SK-N-SH (cell line): ENCODE measurements around the gene HOTAIR. TPM values are rescaled to one million over a fixed set of nuclear protein-coding genes. Genes with fewer than 3 reads are reported as not detected.

Source experiments
- CTCF ChIA-PET: fragments of 300-600, 350-600 bp; formaldehyde crosslinking; extraction: SDS; loops from one replicate; lab custom pipeline; 2021; lab: Yijun Ruan, JAX
- POLR2A ChIA-PET: fragments of 350-600 bp; sonication (Branson Sonifier 250); formaldehyde crosslinking; extraction: SDS; loops from one replicate; lab custom pipeline; 2020; ENCODE audit warnings: antibody characterized with exemption, inconsistent platforms; lab: Yijun Ruan, JAX
- DNase-seq: peaks from one replicate; pipeline ENCODE4 v3.0.0; 2012
- H2AFZ ChIP-seq: fragments of 200-600 bp; sonication (generic); 2 replicates; pipeline ENCODE4 v1.8.1; 2016; ENCODE audit warnings: antibody characterized with exemption, mild to moderate bottlenecking, low read depth
- H3F3A ChIP-seq: fragments of 200-600 bp; sonication (generic); replicated peaks from 2 replicates; pipeline ENCODE3; 2016; ENCODE audit warnings: antibody characterized with exemption, mild to moderate bottlenecking; ENCODE audit not compliant: insufficient read depth
- H3K27ac ChIP-seq, 2 experiments: fragments of 200-500 bp in 1 of 2; fragments of 200-600 bp in 1 of 2; sonication (Bioruptor generic) in 1 of 2; sonication (generic), shearing (Covaris generic) in 1 of 2; 2 replicates each; pipeline versions ENCODE4 v1.5.1 to v1.6.1; 2014 to 2016; ENCODE audit warnings: low read depth in 2 of 2, inconsistent platforms in 1 of 2, low read length in 1 of 2, mild to moderate bottlenecking in 1 of 2, mixed read lengths in 1 of 2
- H3K27me3 ChIP-seq: fragments of 200-600 bp; sonication (generic), shearing (Covaris generic); 2 replicates; pipeline ENCODE4 v1.6.1; 2016; ENCODE audit warnings: mixed run types; ENCODE audit not compliant: insufficient read depth
- H3K36me3 ChIP-seq, 2 experiments: fragments of 200-500 bp in 1 of 2; fragments of 200-600 bp in 1 of 2; sonication (Bioruptor generic) in 1 of 2; sonication (generic) in 1 of 2; replicated peaks in 1 of 2; 2 replicates each; pipeline versions ENCODE3 to v1.5.1; 2014 to 2016; ENCODE audit warnings: low read length in 1 of 2, mild to moderate bottlenecking in 1 of 2; ENCODE audit not compliant: insufficient read depth in 2 of 2, control insufficient read depth in 1 of 2
- H3K4me1 ChIP-seq, 2 experiments: fragments of 200-500 bp in 1 of 2; fragments of 200-600 bp in 1 of 2; sonication (Bioruptor generic) in 1 of 2; sonication (generic), shearing (Covaris generic) in 1 of 2; 2 replicates each; pipeline versions ENCODE4 v1.5.1 to v1.6.1; 2014 to 2016; ENCODE audit warnings: low read depth in 1 of 2, low read length in 1 of 2, mixed run types in 1 of 2; ENCODE audit not compliant: insufficient read depth in 2 of 2, control insufficient read depth in 1 of 2
- H3K4me2 ChIP-seq: fragments of 200-600 bp; sonication (generic), shearing (Covaris generic); 2 replicates; pipeline ENCODE4 v1.6.1; 2017; ENCODE audit warnings: mixed run types
- H3K4me3 ChIP-seq, 2 experiments: fragments of 200-500 bp in 1 of 2; fragments of 200-600 bp in 1 of 2; sonication (Bioruptor generic) in 1 of 2; sonication (generic), shearing (Covaris generic) in 1 of 2; 2 replicates each; pipeline versions ENCODE4 v1.5.1 to v1.8.1; 2014 to 2016; ENCODE audit warnings: low read depth in 2 of 2, inconsistent platforms in 1 of 2, low read length in 1 of 2, mild to moderate bottlenecking in 1 of 2, mixed read lengths in 1 of 2, moderate library complexity in 1 of 2
- H3K79me2 ChIP-seq: fragments of 200-600 bp; sonication (generic); 2 replicates; pipeline ENCODE4 v1.8.1; 2017; ENCODE audit warnings: mild to moderate bottlenecking; ENCODE audit not compliant: insufficient read depth
- H3K9ac ChIP-seq: fragments of 200-600 bp; sonication (generic); 2 replicates; pipeline ENCODE4 v1.6.1; 2017; ENCODE audit warnings: mixed run types
- H3K9me2 ChIP-seq: fragments of 200-600 bp; sonication (generic); 2 replicates; pipeline ENCODE4 v1.6.1; 2017; ENCODE audit warnings: mixed run types
- H3K9me3 ChIP-seq: fragments of 200-600 bp; sonication (generic); 2 replicates; pipeline ENCODE4 v1.6.1; 2017; ENCODE audit warnings: mixed run types, mild to moderate bottlenecking, moderate library complexity
- H4K20me1 ChIP-seq: fragments of 200-600 bp; sonication (generic); 2 replicates; pipeline ENCODE4 v1.6.1; 2017; ENCODE audit warnings: mild to moderate bottlenecking, mixed run types; ENCODE audit not compliant: insufficient read depth
- FOXJ3 ChIP-seq: sonication (generic); formaldehyde crosslinking; IDR thresholded peaks from 2 replicates; pipeline ENCODE4 v1.5.1; 2020; ENCODE audit warnings: mild to moderate bottlenecking, missing genetic modification reagents
- YY1 ChIP-seq: IDR thresholded peaks from 2 replicates; pipeline ENCODE4 v1.4.0; 2012; ENCODE audit warnings: low read depth, mild to moderate bottlenecking
- WGBS: methylation state at CpG from one replicate; pipeline ENCODE4 v1.1.6; 2017; ENCODE audit warnings: low lambda C conversion rate; 5-methylcytosine and 5-hydroxymethylcytosine counted together
- polyA plus RNA-seq, 3 experiments: library from polyadenylated mRNA; depleted of rRNA; stranded (reverse); fragments of >200 nt; gene quantifications; 2 replicates each; pipeline ENCODE4 v1.2.3, GENCODE V29; 2012
- TF ChIP-seq, protein P1 (sequence below): IDR thresholded peaks from 2 replicates; pipeline ENCODE4 v1.6.1; 2012; ENCODE audit warnings: mild to moderate bottlenecking, low read depth, low read length, moderate library complexity
- TF ChIP-seq, protein P2 (sequence below): fragments of 200-600 bp; sonication (generic); IDR thresholded peaks from 2 replicates; pipeline ENCODE4 v1.6.1; 2017; ENCODE audit warnings: antibody characterized with exemption, mild to moderate bottlenecking, moderate library complexity

Gene HOTAIR
- polyA plus RNA-seq, 1 of the 3 experiments (the other 2 are of a cell fraction): not detected

DNA sequence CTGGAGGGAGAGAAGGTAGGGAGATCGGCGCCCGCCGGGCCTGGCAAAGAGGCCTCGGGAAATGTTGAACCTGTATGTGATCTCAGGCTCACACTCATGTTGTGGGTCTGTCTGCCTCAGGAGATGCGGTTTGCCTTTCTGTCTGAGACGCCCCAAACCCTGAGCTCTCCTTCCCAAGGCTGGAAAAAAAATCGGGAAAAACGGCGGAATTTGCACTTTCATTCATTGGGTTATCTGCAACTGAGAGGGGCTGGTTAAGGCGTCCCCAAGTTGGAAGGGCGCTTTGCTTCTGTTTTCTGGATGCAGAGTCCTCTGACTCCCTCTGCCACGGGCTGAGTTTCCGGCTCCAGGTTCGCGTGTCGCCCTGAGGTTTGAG, 20.2 kb upstream of the HOTAIR start (continued):
- TF ChIP-seq, protein P1, sequence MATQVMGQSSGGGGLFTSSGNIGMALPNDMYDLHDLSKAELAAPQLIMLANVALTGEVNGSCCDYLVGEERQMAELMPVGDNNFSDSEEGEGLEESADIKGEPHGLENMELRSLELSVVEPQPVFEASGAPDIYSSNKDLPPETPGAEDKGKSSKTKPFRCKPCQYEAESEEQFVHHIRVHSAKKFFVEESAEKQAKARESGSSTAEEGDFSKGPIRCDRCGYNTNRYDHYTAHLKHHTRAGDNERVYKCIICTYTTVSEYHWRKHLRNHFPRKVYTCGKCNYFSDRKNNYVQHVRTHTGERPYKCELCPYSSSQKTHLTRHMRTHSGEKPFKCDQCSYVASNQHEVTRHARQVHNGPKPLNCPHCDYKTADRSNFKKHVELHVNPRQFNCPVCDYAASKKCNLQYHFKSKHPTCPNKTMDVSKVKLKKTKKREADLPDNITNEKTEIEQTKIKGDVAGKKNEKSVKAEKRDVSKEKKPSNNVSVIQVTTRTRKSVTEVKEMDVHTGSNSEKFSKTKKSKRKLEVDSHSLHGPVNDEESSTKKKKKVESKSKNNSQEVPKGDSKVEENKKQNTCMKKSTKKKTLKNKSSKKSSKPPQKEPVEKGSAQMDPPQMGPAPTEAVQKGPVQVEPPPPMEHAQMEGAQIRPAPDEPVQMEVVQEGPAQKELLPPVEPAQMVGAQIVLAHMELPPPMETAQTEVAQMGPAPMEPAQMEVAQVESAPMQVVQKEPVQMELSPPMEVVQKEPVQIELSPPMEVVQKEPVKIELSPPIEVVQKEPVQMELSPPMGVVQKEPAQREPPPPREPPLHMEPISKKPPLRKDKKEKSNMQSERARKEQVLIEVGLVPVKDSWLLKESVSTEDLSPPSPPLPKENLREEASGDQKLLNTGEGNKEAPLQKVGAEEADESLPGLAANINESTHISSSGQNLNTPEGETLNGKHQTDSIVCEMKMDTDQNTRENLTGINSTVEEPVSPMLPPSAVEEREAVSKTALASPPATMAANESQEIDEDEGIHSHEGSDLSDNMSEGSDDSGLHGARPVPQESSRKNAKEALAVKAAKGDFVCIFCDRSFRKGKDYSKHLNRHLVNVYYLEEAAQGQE: no peak

DNA sequence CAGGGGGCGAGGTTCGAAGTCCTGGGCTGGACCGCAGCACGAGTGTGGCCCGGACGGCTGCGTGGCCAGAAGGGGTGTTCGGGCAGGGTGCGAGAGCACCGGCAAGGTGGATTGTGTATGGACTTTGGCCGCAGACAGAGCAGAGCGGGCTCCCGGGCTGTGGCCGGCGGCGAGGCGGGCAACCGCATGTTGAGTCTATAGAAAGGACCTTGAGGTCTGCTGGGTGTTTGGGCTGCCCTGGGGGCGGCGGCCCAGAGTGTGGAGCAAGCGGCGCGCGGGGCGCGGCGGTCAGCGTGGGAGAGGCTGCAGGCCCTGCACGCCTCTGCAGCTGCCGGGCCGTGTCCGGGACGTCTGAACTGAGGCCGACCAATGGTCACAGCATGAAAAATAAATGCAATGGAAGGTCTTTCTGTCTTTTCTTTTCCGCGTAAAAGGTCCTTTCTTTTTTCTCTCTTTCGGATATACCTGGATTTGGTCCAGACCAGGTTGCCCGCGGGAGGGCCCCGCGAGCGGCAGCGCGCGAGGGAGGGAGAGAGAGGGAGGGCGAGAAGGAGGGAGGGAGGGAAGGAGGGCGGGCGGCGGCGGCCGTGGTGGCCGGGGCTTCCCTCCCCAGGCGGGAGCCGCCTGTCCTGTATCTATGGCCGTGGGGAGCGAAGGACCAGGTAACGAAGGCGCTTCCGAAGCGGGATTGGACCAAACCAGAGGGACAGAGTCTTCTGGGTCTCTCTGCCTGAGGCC, 19.7 kb upstream of the HOTAIR start:
- peaks cover 0 to 9% of the 10 kb centered on the region in 2 experiments; a peak in 2 of 4 replicates for H3K4me1 ChIP-seq
- no peak overlapping the region; a peak in 1 of 4 replicates for H3K4me3 ChIP-seq
- peak overlapping the region; percentile 33; the same call in 1 of the 2 replicates for H3K4me2 ChIP-seq
- CTCF ChIA-PET: interaction anchor here (12.5 to 24.5 kb wide), 4 partner anchors 8 to 220 kb away, joined by 188 to 568 read pairs (median 203); partner anchors contain the start of genes HOXC10 and SMUG1
- POLR2A ChIA-PET: interaction anchor here (0.6 kb wide), 1 partner anchor 321 kb away, joined by 5 read pairs; no protein-coding TSS in a partner anchor
- 44% methylated on average over 41 of the region's 60 CpGs for WGBS
- no peaks in the 10 kb centered on the region for H3K36me3 ChIP-seq
- H3K27me3 ChIP-seq: peaks cover 81% of the 10 kb centered on the region
- H3K79me2 ChIP-seq: no peaks in the 10 kb centered on the region
- DNase-seq: peak; percentile 55
- no peaks in the 10 kb centered on the region for H4K20me1 ChIP-seq
- H2AFZ ChIP-seq: no peak overlapping the region
- no peak overlapping the region for H3K27ac ChIP-seq
- no peak overlapping the region for H3K9ac ChIP-seq
- H3K9me3 ChIP-seq: no peaks in the 10 kb centered on the region
- peaks cover 5% of the 10 kb centered on the region for H3F3A ChIP-seq
- no peaks in the 10 kb centered on the region for H3K9me2 ChIP-seq
- no peak for TF ChIP-seq FOXJ3
- TF ChIP-seq, protein P1: no peak
- TF ChIP-seq, protein P2, sequence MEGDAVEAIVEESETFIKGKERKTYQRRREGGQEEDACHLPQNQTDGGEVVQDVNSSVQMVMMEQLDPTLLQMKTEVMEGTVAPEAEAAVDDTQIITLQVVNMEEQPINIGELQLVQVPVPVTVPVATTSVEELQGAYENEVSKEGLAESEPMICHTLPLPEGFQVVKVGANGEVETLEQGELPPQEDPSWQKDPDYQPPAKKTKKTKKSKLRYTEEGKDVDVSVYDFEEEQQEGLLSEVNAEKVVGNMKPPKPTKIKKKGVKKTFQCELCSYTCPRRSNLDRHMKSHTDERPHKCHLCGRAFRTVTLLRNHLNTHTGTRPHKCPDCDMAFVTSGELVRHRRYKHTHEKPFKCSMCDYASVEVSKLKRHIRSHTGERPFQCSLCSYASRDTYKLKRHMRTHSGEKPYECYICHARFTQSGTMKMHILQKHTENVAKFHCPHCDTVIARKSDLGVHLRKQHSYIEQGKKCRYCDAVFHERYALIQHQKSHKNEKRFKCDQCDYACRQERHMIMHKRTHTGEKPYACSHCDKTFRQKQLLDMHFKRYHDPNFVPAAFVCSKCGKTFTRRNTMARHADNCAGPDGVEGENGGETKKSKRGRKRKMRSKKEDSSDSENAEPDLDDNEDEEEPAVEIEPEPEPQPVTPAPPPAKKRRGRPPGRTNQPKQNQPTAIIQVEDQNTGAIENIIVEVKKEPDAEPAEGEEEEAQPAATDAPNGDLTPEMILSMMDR: no peak
- TF ChIP-seq YY1: no peak
- TF ChIP-seq, all 33 proteins: peak for 0
